ENCODE results near the gene H3-3A. TPM values are rescaled to one million over a fixed set of nuclear protein-coding genes. Genes with fewer than 3 reads are reported as not detected.

H3-3A gene
- total and polyA plus RNA-seq, 8 donors, result 444 to 1,270 (median 1,187) TPM

- H3K9me3 ChIP-seq, result no peaks in the 10 kb centered on the region
- no peak overlapping the region for H3K27ac ChIP-seq
- TF ChIP-seq CTCF (IDR thresholded peaks at IDR 0.05), result no peak
- peaks cover 4 to 9% of the 10 kb centered on the region in 2 donors for H3K4me1 ChIP-seq
- H3K36me3 ChIP-seq, result no peaks in the 10 kb centered on the region
- DNase-seq (peak in 2 of 4 donors; percentile 34 to 85), ATAC-seq (peak; percentile 77)
- no peaks in the 10 kb centered on the region for H3K27me3 ChIP-seq
- peak overlapping the region; percentile 19 to 40 for H3K4me3 ChIP-seq
- intact Hi-C loops (cut with DNase I), result no loop called here
These were observed 38.2 kb downstream of the H3-3A start for GRCh38 chr1:226100436-226101391.

- ATAC-seq, result no peak
- TF ChIP-seq CTCF (IDR thresholded peaks at IDR 0.05), result no peak
- intact Hi-C loops (cut with DNase I), result no loop called here
These were observed 42.2 kb downstream of the H3-3A start for GRCh38 chr1:226104671-226105121.

GRCh38 chr1:226107471-226108460 is 45.2 kb downstream of the H3-3A start:
- intact Hi-C loops (cut with DNase I), result no loop called here
- DNase-seq (no peak), ATAC-seq (no peak)
- TF ChIP-seq CTCF (IDR thresholded peaks at IDR 0.05), result no peak
- Histone ChIP-seq H3K36me3 (no peaks in the 10 kb centered on the region), H3K4me3 (no peak overlapping the region), H3K27me3 (no peaks in the 10 kb centered on the region), H3K9me3 (no peaks in the 10 kb centered on the region), H3K4me1 (peaks cover 5 to 24% of the 10 kb centered on the region in 2 donors), H3K27ac (no peak overlapping the region)

More at GRCh38 chr1:226104671-226105121, 42.2 kb downstream of the H3-3A start:
- H3K27me3 ChIP-seq, result no peaks in the 10 kb centered on the region
- no peaks in the 10 kb centered on the region for H3K36me3 ChIP-seq
- peak in 1 of 4 donors; percentile 59 for DNase-seq
- no peak overlapping the region for H3K27ac ChIP-seq
- H3K9me3 ChIP-seq, result no peaks in the 10 kb centered on the region
- H3K4me1 ChIP-seq, result peaks cover 10 to 19% of the 10 kb centered on the region in 2 donors
- no peak overlapping the region for H3K4me3 ChIP-seq

- Histone ChIP-seq H3K4me3 (peak overlapping the region; percentile 38 to 69), H3K36me3 (no peaks in the 10 kb centered on the region), H3K27ac (peak overlapping the region; percentile 92 to 96), H3K9me3 (no peaks in the 10 kb centered on the region), H3K4me1 (peaks cover 5 to 24% of the 10 kb centered on the region in 2 donors), H3K27me3 (no peaks in the 10 kb centered on the region)
- intact Hi-C loops (cut with DNase I), result no loop called here
- DNase-seq (peak in 1 of 4 donors; percentile 43), ATAC-seq (peak; percentile 34)
- no peak for TF ChIP-seq CTCF (IDR thresholded peaks at IDR 0.05)
These were observed 46.7 kb downstream of the H3-3A start for GRCh38 chr1:226108935-226109828.
